Renal pelvis (tissue), 4 donors: Measurements from ENCODE around the gene GLT1D1. TPM values are rescaled to one million over a fixed set of nuclear protein-coding genes. Genes with fewer than 3 reads are reported as not detected.

ENCODE experiments used
- DNase-seq: peaks from one replicate; pipeline ENCODE4 v3.0.0-alpha.2; 2013
- polyA plus RNA-seq, 3 donors: library from polyadenylated mRNA; unstranded; fragments of 120-200 nt; gene quantifications; one replicate each; pipeline ENCODE4 v1.2.1, GENCODE V29; 2013; ENCODE audit not compliant: insufficient read length in 3 of 3

Gene GLT1D1
- polyA plus RNA-seq, 3 donors: 1.7 to 2.7 (median 2.2) TPM

DNA sequence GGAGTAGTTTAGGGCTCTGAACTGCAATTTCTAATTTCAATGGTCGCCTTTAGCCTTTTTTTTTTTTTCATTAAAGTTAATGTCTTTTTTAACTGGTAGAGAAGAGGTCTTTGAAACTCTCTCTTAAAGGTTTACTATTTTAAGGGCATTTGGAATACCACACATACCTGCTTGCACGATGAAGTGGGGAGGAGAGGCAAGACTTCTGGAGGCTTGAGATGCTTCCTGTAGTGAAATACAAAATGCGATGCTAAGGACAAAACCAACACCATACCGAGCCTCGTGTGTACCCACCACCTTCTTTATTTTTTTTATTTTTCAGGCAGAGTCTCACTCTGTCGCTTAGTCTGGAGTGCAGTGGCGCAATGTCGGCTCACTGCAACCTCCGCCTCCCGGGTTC, 57.4 kb downstream of the GLT1D1 start:
- DNase-seq: no peak

DNA sequence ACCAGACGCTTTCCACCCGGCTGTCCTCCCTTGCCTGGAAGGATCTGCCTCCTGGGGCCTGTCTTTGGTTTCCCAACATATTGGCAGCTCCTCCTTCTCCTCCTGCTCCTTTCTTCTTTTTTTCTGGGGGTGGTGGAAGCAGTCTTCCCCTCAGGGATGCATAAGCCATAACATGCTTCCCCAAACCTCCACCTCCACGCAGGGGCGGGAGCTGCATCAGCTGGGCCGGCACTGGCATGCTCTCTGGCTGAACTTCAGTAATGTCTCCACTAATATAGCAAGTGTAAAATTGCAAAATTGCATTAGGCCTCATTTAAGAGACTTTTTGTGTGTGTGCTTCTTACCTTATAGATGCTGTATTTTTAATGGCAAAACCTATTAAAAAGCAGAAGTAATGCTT, 58.6 kb downstream of the GLT1D1 start:
- no peak for DNase-seq

DNA sequence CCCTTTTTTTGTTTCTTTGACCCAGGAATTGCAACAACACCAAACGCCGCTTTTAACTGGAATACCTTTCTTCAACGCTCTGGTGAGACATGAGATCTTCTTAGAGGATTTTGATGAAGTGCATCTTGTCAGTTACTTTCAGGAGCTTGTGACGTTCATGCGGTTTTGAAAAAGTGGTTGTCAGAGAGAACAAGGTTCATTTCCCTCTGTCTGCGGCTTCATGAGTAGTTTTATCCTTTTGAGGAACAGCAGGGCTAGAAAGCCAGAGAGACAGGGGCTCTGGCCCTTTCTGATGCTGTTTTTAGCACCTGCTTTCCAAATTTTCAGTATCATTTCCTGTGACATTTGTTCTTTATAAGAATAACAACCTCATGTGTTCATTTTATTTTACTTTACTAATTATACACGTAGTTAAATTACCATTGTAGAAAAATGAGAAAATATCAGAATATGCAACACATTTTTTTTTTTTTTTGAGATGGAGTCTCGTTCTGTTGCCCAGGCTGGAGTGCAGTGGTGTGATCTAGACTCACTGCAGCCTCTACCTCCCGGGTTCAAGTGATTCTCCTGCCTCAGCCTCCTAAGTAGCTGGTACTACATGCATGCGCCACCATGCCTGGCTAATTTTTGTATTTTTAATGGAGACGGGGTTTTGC, 61.8 kb downstream of the GLT1D1 start:
- DNase-seq: no peak

DNA sequence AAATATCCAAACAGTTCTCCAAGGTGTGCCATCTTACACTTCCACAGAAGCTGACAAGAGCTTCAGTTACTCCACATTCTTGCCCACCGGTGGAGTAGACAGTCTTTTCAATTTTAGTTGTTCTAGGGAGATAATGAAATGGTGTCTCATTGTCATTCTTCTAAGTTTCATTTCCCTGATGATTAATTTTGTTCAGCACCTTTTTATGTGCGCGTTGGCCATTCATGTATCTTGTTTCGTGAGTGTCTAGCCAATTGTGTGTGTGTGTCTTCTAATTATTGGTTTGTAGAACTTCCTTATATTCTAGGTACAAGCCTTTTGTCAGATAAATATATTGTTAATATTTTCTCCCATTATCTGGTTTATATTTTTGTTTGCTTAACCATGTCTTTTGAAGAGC, 63.1 kb downstream of the GLT1D1 start:
- no peak for DNase-seq

DNA sequence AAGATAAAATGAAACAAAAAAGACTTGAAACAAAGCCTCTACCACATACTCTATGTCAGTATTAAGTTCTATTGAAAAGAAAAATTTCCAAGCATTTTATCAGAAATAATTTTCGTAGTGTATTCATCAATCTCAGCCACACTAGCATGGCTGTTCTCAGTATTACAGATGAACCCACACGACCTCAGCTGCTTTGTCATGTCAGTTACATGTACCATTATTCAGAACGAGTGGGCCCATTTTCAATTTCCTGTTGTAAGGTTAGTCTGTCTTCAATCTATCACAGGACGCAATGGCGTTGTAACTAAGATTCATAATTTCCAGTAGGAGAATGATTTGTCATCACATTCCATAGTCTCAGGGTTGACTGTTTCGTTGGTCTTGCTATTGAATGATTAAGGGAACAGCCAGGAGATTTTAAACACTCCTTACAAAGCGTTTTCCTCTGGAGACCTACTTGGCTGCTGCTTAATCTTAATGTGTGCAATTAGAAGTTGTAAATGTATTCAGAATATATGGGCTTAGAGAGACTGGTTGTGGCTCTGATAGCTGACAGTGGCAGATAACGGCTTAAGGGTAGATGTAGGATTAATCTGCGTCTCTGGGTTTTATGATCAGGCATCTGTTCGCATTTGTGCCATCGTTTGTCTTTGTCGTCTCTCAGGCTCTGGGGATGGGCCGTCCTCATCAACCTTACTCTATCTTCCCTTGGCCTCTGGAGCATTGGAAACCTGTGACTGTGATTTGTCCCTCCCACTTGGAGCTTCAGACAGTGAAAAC, 65.4 kb downstream of the GLT1D1 start:
- DNase-seq: no peak

DNA sequence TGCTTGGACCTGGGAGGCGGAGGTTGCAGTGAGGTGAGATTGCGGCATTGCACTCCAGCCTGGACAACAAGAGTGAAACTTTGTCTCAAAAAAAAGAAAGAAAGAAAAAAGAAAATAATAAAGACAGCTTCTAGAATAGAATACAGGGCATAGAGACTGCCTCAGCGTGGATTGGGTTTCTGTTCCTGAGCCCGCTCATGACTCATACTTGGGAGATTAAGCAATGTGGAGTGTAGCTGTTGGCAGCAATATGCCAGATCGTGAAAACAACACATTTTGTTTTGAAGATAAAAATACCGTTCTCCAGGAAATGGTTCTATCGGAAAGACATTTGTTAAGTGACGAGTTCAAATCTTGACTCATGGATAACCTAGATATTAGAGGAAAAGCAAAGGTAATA, 67.2 kb downstream of the GLT1D1 start:
- DNase-seq: no peak

DNA sequence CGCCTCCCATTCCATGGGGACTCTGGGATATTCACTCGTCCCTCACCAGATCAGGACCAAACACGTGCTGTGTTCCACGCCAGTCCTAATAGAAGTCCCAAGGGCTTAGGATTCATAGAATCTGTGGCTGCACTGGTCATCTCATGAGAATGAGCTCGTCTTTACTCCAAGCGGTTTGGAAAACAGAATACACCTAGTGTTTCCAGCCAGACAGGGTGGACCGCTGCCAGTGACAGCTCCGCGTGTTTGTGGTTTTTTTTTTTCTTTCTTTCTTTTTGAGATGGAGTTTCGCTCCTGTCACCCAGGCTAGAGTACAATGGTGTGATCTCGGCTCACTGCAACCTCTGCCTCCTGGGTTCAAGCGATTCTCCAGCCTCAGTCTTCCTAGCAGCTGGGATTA, 75.1 kb downstream of the GLT1D1 start:
- DNase-seq: no peak

DNA sequence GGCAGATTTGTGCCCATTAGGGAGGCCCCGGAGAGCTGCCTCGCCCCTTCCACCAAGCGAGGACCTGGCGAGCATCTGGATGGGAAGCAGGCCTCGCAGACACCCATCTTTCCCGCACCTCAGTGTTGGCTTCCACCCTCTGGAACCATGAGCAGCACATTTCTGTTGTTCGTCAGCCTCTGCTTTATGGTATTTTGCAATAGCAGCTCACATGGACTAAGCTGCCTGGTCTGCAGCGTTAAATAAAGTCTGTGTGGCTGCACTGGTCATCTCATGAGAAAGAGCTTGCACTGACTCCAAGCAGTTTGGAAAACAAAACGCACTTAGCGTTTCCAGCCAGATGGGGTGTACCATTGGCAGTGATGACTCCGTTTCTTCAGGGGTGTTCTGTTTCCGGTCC, 75.8 kb downstream of the GLT1D1 start:
- DNase-seq: no peak

DNA sequence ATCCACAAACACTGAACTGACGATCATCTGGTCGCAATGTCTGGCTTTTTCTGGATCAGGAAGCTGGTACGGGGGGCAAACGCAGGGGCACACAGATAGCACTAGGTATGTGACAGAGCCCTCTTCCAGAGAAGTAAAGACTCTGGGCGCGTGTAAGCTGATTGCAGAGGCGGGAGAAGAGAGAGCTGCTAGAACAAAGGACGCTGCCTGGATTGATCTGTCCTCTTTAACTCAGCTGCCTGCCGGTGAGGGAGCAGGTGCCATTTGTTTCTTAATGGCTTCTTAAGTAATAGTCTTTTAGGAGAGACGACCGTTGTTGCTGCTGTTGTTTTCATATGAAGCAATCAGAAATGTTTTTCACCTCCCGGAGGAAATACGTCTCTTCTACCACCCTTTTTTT, 77.3 kb downstream of the GLT1D1 start:
- no peak for DNase-seq

DNA sequence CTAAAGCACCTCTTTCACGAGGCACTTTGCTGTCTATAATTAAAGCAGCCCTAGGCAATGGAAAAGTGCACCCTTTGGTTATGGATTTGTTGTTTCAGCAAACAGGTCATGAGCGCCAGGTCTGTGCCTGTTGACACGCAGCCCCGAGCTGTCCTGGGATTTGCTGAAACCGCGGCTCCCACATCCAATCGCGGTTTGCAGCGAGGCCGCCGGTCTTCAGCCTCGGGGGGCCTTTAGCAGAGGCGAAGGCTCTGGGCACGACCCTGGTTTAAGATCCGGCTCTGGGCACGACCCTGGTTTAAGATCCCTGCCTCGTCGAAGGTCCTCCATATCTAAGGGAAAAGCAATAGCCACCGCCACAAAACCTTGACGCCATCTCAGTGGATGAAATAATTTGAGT, 79.2 kb downstream of the GLT1D1 start:
- no peak for DNase-seq

DNA sequence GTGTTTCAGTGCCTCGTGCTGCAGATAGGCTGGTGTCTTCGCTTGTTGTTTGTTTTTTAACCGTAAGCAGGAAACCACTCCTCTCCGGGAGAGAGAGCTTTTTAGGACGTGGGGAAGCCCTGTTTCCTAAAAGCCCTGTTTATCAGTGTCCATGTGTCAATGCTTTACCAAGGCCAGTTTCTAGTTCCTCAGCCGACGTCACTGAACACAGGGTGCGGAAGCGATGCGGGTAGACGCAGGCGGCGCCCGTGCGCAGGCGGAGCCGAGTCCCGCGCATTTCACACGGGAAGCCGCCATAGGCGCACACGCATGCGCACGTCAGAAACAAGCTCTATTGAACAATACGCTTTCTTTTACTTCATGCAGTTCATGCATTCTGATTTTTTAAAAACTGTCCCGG, 79.8 kb downstream of the GLT1D1 start:
- no peak for DNase-seq

DNA sequence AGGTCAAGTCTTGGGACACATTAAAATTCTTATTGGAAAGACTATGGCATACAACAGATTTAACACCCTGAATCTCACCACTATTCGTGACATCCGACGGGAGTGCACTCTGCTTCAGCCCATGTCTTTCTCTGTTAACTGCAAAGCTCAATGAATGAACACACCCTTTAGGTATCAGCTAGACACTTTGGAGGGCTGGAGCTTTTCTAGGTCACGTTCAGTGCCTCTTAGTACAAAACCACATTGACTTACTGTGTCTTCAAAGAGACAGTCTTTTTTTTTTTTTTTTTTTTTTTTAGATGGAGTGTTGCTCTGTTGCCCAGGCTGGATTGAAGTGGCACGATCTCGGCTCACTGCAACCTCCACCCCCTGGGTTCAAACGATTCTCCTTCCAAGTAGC, 80.6 kb downstream of the GLT1D1 start:
- no peak for DNase-seq

DNA sequence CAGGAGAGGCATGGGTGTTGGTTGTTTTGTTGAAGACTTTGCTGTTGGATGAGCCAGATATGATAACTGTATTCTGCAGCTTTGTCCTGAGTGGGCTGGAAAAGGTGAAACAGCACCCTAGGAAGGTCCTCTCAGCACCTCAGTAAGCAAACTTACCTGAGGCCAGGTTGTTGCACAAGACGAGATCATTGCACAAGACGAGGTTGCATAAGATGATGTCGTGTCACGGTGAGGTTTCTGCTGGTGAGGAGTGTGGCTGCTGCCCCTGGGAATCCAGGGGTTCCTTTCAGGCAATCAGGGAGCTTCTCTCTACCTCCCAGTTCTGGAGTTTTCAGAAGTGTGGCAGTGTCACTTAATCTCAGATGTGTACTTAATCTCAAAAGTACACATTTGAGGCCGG, 85.6 kb downstream of the GLT1D1 start:
- no peak for DNase-seq

DNA sequence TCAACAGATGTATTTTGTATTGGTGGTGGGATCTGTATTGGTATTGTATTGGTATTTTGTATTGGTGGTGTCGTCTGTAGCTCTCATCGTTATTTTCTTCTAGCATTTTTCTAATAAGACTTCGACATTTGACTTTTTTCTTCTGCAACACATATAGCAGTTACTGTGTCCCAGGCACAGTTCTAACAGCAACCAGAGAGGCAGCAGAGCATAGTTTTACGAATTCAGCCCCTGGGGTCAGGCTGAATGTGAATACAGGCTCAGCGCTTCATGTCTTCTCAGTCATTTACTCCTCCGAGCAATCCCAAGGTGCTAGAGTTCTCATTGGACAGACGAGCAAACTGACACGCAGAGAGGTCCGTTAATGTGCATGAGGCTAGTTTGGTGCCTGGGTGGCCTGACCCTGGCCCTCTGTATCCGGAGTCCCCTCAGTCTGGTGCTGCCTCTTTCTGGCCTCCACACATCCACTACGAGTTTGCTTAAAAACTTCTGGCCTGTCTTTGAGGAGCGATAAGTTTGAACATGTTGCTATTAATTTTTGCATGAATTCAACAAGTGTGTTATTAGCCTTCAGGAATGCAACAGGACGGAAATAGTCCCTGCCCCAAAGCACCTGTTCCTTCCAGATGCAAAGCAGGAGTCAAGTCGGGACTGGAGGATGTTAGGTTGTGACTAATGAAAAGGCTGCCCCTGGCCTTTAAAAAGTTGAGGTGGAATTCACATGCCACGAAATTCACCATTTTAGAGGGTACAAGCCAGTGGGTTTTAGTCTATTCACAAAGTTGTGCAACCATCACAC, 87.0 kb downstream of the GLT1D1 start:
- DNase-seq: no peak

DNA sequence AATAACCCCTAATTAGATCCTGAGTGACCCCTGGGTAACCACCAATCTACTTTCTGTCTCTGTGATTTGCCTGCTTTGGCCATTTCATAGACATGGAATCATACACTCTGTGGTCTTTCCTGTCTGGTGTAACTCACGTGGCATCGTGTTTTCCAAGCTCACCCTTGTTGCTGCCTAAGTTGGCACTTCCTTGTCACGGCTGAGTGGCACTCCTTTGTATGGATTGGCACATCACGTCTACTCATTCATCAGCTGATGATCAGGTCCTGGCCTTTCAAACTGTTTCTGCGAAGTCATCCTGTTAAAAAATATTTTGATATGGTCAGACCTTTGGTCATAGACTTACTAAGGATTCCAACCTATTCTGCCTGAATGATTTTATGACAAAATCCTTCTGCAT, 87.7 kb downstream of the GLT1D1 start:
- no peak for DNase-seq

DNA sequence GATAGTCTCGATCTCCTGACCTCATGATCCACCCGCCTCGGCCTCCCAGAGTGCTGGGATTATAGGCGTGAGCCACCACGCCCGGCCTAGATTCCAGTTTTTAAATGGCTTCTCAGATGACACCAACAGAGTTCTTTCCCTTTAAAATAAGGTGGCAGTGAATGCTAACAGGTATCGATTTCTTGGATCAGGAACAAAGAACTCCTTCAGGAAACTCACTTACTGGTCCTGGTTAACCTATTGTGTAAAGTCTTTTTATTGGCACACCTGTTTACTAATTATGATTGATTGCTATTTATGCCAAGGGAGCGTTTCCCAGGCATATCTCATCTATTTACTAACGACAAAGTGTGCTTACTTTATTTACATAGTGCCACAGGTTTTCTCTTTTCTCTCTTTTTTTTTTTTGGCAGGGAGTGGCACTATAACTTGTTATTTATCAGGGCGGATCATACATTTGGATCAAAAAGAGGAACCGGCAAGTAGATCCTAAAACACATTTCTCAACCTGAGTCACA, 89.7 kb downstream of the GLT1D1 start:
- no peak for DNase-seq

DNA sequence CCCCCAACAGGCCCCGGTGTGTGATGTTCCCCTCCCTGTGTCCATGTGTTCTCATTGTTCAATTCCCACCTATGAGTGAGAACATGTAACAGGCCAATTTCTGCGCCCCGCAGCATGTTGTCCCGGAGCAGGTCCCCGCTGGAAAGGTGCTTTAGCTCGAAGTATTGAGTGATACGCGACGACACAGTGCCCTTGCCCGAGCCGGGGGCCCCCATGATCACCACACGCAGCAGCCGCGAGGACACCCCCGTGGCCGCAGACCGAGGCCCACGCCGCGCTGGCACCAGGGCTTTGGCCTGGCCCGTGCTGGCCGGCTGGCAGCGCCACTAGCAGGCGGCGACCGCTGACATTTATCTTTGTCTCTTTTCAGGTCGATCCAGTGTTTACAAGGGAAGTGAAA, 91.7 kb downstream of the GLT1D1 start:
- DNase-seq: no peak

DNA sequence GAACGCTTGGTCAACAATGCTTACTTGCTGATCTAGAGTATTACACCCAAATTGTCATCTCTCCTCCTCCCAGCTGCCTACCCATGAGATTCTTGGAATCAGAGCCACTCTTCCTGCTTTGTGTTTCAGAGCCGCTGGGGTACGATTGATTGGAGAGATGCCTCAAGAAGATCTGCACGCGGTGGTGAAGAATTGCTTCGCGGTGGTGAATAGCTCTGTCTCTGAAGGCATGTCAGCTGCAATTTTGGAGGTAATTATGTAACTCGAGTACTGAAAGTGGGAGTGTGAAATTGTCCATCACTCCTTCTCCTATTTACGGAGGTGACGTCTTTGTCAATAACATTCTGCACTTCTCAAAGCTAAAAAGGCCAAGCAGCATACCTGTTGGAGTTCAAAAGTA, 93.9 kb downstream of the GLT1D1 start:
- no peak for DNase-seq

DNA sequence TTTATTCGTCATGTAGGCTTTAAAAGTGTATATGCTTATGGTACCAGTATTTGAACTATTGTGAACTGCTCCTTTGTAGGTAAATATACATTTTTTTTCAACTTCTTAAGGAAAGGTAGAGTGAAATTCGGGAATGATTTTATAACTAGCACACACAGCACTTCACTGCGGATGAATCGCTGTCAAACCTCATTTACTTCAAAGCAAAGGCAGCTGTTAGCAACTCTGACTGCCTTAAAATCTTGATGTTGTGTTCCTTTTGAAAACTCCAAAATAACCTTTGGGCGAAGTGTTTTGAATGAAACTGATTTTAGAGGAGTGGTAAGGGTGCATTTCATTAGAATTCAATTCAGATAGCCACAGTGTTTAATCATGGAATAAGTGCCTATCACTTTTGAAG, 95.8 kb downstream of the GLT1D1 start:
- no peak for DNase-seq

DNA sequence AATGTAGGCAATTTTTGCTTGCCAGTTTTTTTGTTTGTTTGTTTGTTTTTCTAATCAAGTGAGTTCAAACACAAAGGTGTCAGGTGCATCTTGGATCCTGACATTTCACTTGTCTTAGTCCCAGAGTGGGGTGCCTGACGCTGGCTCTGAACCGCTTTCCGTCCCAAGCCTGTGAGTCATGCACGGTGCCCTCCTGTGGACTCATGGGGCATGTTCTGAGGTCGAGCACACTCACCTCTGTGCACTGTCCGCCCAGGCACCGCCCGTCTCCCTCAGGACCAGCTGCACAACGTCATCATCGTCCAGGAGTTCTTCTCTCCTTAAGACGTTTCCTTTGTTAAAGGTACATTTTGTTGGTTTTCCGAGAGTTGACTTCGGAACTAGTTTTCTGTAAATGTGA, 98.2 kb downstream of the GLT1D1 start:
- DNase-seq: no peak

DNA sequence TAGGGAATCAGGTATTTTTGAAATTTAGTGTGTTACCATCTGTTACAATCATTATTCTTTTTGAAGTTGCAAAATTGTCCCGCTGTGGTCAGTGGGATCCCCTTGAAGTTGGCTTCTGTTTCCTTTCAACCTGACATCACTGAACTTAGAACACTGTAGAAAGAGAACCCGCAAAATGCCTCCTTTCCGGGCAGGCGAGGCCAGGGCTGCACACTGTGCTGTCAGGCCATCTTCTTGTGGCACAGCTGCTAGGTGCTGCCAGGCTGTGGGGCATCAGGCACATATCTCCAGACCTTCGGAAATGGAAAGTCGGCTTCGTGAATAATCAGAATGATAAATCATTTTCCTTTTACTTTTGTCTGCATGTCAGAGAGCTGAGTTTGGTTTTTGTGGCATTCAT, 103.5 kb downstream of the GLT1D1 start:
- no peak for DNase-seq

DNA sequence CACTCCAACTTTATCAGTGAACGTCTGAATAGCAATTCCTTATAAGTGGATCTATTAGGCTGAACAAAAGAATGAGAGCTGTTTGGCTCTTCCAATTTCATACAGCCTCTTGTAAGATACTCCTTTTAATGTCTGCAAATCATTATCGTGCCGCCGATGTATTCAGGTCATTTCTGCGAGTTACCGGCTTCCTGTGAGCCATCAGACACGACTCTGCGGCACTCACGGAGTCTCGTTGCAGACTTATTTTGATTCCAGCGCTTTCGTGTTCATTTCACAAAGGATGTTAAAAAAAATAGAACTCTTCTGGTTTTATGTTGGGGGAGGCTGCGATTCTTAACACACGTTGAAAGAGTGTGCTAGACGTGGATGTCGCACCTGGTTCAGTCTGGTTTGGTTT, 106.6 kb downstream of the GLT1D1 start:
- DNase-seq: no peak
